HL-60 (cell line): ENCODE measurements around the gene BCAT1.

Source experiments
- POLR2AphosphoS5 ChIP-seq: IDR thresholded peaks from 2 replicates; pipeline ENCODE4 v1.6.1; 2012; ENCODE audit warnings: low read depth
- REST ChIP-seq: IDR thresholded peaks from 2 replicates; pipeline ENCODE4 v1.6.1; 2012; ENCODE audit warnings: low read depth; ENCODE audit not compliant: insufficient replicate concordance
- SPI1 ChIP-seq: IDR thresholded peaks from 2 replicates; pipeline ENCODE4 v1.6.1; 2012; ENCODE audit warnings: low read depth, mild to moderate bottlenecking, borderline replicate concordance
- TF ChIP-seq, protein P1 (sequence below): IDR thresholded peaks from one replicate; pipeline ENCODE4 v1.5.1; 2011; ENCODE audit warnings: low read length, control low read depth, inconsistent platforms; ENCODE audit not compliant: insufficient read depth

DNA sequence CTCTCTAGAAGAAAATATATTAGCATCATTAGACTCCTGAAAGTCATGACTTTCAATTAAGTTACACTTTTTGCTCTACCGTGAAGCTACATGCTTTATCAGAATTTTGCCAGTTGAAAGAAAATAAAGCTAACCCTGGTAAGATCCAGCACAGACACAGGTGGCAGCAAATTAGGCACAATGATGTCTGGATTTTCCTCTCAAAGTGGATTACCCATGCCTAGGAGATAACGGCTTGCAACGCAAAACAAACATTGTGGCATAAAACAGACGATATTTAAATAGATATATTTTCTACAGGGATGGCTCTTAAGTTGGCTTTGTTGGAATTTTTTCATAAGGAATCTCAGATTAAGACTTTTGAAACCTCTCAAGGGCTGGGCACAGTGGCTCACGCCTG lies 33.4 kb downstream of the BCAT1 start:
- TF ChIP-seq, protein P1, sequence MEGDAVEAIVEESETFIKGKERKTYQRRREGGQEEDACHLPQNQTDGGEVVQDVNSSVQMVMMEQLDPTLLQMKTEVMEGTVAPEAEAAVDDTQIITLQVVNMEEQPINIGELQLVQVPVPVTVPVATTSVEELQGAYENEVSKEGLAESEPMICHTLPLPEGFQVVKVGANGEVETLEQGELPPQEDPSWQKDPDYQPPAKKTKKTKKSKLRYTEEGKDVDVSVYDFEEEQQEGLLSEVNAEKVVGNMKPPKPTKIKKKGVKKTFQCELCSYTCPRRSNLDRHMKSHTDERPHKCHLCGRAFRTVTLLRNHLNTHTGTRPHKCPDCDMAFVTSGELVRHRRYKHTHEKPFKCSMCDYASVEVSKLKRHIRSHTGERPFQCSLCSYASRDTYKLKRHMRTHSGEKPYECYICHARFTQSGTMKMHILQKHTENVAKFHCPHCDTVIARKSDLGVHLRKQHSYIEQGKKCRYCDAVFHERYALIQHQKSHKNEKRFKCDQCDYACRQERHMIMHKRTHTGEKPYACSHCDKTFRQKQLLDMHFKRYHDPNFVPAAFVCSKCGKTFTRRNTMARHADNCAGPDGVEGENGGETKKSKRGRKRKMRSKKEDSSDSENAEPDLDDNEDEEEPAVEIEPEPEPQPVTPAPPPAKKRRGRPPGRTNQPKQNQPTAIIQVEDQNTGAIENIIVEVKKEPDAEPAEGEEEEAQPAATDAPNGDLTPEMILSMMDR: no peak
- TF ChIP-seq POLR2AphosphoS5: no peak
- no peak for TF ChIP-seq REST
- TF ChIP-seq SPI1: no peak
